Brain microvascular endothelial cell (primary cell): ENCODE results near the gene ITPR2.

Experiments
- DNase-seq: peaks from one replicate; pipeline ENCODE4 v3.0.0-alpha.2; 2020
- H3K27ac ChIP-seq: fragments of 250-450 bp; sonication (Bioruptor Pico); 2 replicates; pipeline ENCODE4 v1.5.1; 2020; ENCODE audit warnings: mild to moderate bottlenecking, moderate library complexity
- H3K27me3 ChIP-seq: fragments of 250-450 bp; sonication (Bioruptor Pico); replicated peaks from 2 replicates; pipeline ENCODE4 v1.5.1; 2020; ENCODE audit warnings: mild to moderate bottlenecking
- H3K36me3 ChIP-seq: fragments of 250-450 bp; sonication (Bioruptor Pico); replicated peaks from 2 replicates; pipeline ENCODE4 v1.5.1; 2020; ENCODE audit warnings: mild to moderate bottlenecking
- H3K4me3 ChIP-seq: 2 replicates; pipeline ENCODE4 v1.5.1; 2011; ENCODE audit warnings: low read depth, mild to moderate bottlenecking, control low read depth, low read length, moderate library complexity
- CTCF ChIP-seq: IDR thresholded peaks from 2 replicates; pipeline ENCODE4 v1.5.1; 2011; ENCODE audit warnings: low read depth, mild to moderate bottlenecking, moderate library complexity, low read length, control low read depth, inconsistent platforms; ENCODE audit errors: missing control alignments
- in situ Hi-C: cut with HindIII; loops from 2 replicates; pipeline ENCODE4 v1.10.0; 2017; ENCODE audit warnings: low sequenced_read_pairs, low pct_ligation_motif_present

The ITPR2 gene

GRCh38 chr12:26770239-26771070, 62.5 kb downstream of the ITPR2 start:
- no peak for TF ChIP-seq CTCF
- no peaks in the 10 kb centered on the region for H3K36me3 ChIP-seq
- H3K4me3 ChIP-seq: no peak overlapping the region
- in situ Hi-C loops: no loop called here
- DNase-seq: no peak
- H3K27me3 ChIP-seq: no peaks in the 10 kb centered on the region
- no peak overlapping the region for H3K27ac ChIP-seq

- Histone ChIP-seq H3K4me3 (no peak overlapping the region), H3K27ac (no peak overlapping the region), H3K36me3 (no peaks in the 10 kb centered on the region), H3K27me3 (no peaks in the 10 kb centered on the region)
- in situ Hi-C loops: no loop called here
- TF ChIP-seq CTCF: no peak
- no peak for DNase-seq
Observed at GRCh38 chr12:26769611-26770010, 63.4 kb downstream of the ITPR2 start.

GRCh38 chr12:26768611-26769603, 64.1 kb downstream of the ITPR2 start:
- H3K27me3 ChIP-seq: no peaks in the 10 kb centered on the region
- no peak for TF ChIP-seq CTCF
- no peak for DNase-seq
- no peak overlapping the region for H3K27ac ChIP-seq
- no peak overlapping the region for H3K4me3 ChIP-seq
- in situ Hi-C loops: no loop called here
- no peaks in the 10 kb centered on the region for H3K36me3 ChIP-seq

GRCh38 chr12:26767865-26768264, 65.1 kb downstream of the ITPR2 start:
- Histone ChIP-seq H3K4me3 (no peak overlapping the region), H3K36me3 (no peaks in the 10 kb centered on the region), H3K27ac (no peak overlapping the region), H3K27me3 (no peaks in the 10 kb centered on the region)
- no peak for TF ChIP-seq CTCF
- in situ Hi-C loops: no loop called here
- no peak for DNase-seq

- H3K4me3 ChIP-seq: no peak overlapping the region
- no peak overlapping the region for H3K27ac ChIP-seq
- in situ Hi-C loops: no loop called here
- H3K36me3 ChIP-seq: no peaks in the 10 kb centered on the region
- no peak for DNase-seq
- no peaks in the 10 kb centered on the region for H3K27me3 ChIP-seq
- TF ChIP-seq CTCF: no peak
Observed at GRCh38 chr12:26767116-26767515, 65.9 kb downstream of the ITPR2 start.
